IPS-NIHi11 (cell line): ENCODE measurements around the gene CRYZ.
A peak's percentile ranks its signal among the peaks of the same experiment; 100 is the strongest.

Experiments
- DNase-seq: peaks from one replicate; pipeline ENCODE4 v3.0.0; 2012; ENCODE audit warnings: mixed read lengths, low spot score

Gene CRYZ

GRCh38 chr1:74729741-74730478, 2.9 kb downstream of the CRYZ start:
- peak; percentile 10 for DNase-seq

- DNase-seq: no peak
Observed at GRCh38 chr1:74728736-74729135, 4.1 kb downstream of the CRYZ start.

- no peak for DNase-seq
Observed at GRCh38 chr1:74726063-74726462, 6.8 kb downstream of the CRYZ start.

GRCh38 chr1:74717626-74718025, 15.2 kb downstream of the CRYZ start:
- DNase-seq: no peak

GRCh38 chr1:74716822-74717221, 16.0 kb downstream of the CRYZ start:
- no peak for DNase-seq

GRCh38 chr1:74715806-74716205, 17.0 kb downstream of the CRYZ start:
- no peak for DNase-seq

GRCh38 chr1:74715236-74715502, 17.7 kb downstream of the CRYZ start:
- DNase-seq: no peak

GRCh38 chr1:74714429-74715235, 18.2 kb downstream of the CRYZ start:
- DNase-seq: no peak

GRCh38 chr1:74713849-74714248, 19.0 kb downstream of the CRYZ start:
- DNase-seq: no peak

GRCh38 chr1:74712881-74713280, 20.0 kb downstream of the CRYZ start:
- DNase-seq: no peak

GRCh38 chr1:74703386-74704182, 29.3 kb downstream of the CRYZ start:
- no peak for DNase-seq

GRCh38 chr1:74699331-74699730, 33.5 kb downstream of the CRYZ start:
- DNase-seq: no peak

GRCh38 chr1:74697832-74698231, 35.0 kb downstream of the CRYZ start:
- DNase-seq: no peak

GRCh38 chr1:74693473-74693872, 39.4 kb downstream of the CRYZ start:
- DNase-seq: no peak

GRCh38 chr1:74690909-74691308, 41.9 kb downstream of the CRYZ start:
- no peak for DNase-seq

- DNase-seq: peak; percentile 5
Observed at GRCh38 chr1:74690364-74690696, 42.5 kb downstream of the CRYZ start.

- DNase-seq: peak; percentile 37
Observed at GRCh38 chr1:74689621-74690363, 43.1 kb downstream of the CRYZ start.

- no peak for DNase-seq
Observed at GRCh38 chr1:74686928-74687327, 45.9 kb downstream of the CRYZ start.

GRCh38 chr1:74684301-74684700, 48.5 kb downstream of the CRYZ start:
- DNase-seq: no peak

GRCh38 chr1:74683656-74684055, 49.2 kb downstream of the CRYZ start:
- no peak for DNase-seq

GRCh38 chr1:74681851-74682250, 51.0 kb downstream of the CRYZ start:
- no peak for DNase-seq

GRCh38 chr1:74681449-74681848, 51.4 kb downstream of the CRYZ start:
- DNase-seq: no peak
